HG03521 (cell line): Measurements from ENCODE around the gene SLC45A1.

Experiments used
- ATAC-seq: cut with Tn5 transposase; IDR thresholded peaks from one replicate; pipeline ENCODE4 v1.9.1; 2021; ENCODE audit warnings: mild to moderate bottlenecking, moderate library complexity; ENCODE audit not compliant: unreplicated experiment

Gene SLC45A1

DNA sequence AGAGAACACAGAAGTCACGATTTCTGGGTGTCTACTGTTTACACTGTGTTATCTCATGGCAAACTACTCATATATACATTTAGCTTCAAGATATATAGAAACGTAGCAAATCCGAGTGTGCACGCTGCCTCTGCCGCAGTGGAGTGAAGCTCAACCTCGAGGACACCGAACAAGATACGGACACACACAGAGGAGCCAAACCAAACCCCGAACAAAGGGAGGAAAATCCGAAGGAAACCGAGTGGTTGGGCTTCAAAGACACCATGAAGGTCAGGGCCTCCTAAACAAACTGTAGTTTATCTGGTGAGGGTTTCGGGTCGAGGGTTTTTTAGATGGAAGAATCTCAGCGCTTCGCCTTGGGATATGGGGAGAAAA lies 34.5 kb downstream of the SLC45A1 start:
- no peak for ATAC-seq

DNA sequence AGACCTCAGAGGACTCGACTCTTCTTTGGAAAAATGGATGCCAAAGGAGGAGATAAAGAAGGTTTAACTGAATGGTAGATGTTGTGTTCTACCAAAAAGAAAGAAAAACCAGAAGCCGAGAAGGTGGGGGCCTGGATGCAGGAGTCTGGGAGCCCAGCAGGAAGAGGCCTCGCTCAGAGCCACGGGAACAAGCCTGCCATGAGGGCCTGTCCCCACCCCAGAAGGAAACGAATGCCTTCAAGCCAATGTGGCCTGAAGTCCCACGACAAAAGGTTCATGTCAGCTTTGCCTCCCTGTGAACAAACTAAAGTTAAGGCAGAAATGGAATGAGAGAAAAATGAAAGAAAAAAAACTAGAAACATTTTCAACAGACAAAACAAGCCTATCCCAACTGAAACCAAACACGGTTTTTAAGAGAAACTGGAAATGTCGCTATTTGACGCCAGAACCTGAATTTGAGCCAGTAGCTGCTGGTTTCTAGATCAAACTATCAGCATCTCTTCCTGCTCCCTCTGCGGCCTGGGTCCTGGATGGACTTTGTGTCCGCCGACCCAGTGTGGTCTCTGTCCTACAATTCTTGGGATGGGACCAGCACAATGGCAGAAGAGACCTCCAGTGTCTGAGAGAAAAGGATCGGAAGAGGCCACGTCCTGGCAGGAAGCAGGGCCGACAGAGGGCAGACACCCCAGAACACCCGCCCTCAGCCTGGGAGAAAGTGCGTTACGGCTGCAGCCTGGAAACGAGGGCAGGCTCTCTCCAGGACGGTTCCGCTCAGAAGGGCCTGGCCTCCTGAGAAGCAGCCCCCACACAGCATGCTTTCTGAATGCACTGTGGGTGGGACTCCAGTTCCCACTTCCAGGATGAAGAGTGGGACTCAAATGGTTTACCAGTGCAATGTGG lies 35.2 kb downstream of the SLC45A1 start:
- no peak for ATAC-seq

DNA sequence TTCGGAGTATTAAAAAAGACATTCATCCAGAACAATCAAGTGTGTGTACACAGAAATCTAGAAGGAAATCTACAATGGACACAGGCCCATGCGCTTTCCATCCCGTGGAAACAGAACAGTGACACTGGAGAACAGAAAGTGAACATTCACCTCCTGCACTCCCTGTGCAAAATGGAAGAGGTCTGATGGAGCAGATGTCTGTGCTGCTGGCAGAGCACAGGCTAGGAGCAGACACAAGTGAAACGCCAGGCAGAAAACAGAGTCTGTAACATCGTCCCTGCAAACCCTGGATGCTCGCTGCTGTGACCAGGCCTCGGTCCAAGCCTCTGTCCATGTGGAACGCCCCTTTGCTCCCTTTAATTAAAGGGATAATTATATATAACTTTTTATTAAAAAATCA lies 36.1 kb downstream of the SLC45A1 start:
- no peak for ATAC-seq

GRCh38 chr1:8355439-8356255 lies 37.7 kb downstream of the SLC45A1 start:
- no peak for ATAC-seq

GRCh38 chr1:8356256-8357209 lies 38.6 kb downstream of the SLC45A1 start:
- ATAC-seq = no peak

DNA sequence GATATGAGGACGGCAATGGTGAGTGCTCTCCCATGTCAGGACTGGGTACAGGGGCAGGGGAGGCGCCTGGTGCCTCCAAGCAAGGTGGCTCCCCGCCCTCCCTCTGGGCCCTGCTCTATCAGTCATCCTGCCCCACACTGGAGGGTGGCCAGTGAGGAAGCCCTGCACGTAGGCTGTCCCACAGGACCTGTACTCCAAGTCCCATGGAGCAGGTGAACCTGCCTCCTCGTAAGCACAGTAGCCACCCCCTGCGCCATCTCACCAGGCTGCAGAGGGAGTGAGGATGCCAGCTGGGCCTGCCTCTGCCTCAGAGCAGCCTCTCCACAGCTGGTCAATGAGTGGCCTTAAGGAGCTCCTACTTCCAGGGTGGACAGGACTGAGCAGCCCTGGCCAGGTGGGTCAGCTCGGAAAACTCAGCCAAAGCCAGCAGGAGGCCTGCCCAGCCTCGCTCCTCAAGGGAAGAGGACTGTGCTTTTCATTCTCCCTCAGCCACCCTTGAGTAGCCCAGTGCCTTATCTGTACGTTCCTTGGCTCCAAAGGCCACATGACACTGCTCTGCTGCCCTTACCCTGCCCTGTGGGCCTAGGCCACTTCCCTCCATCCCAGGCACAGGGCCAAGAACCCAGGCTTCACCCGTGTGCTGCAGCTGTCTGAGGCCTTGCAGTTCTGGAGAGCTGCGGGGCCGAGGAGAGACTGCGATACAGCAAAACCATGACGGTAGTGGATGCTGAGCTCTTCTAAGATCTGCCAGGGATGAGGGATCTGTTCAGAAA lies 39.6 kb downstream of the SLC45A1 start:
- ATAC-seq = no peak

DNA sequence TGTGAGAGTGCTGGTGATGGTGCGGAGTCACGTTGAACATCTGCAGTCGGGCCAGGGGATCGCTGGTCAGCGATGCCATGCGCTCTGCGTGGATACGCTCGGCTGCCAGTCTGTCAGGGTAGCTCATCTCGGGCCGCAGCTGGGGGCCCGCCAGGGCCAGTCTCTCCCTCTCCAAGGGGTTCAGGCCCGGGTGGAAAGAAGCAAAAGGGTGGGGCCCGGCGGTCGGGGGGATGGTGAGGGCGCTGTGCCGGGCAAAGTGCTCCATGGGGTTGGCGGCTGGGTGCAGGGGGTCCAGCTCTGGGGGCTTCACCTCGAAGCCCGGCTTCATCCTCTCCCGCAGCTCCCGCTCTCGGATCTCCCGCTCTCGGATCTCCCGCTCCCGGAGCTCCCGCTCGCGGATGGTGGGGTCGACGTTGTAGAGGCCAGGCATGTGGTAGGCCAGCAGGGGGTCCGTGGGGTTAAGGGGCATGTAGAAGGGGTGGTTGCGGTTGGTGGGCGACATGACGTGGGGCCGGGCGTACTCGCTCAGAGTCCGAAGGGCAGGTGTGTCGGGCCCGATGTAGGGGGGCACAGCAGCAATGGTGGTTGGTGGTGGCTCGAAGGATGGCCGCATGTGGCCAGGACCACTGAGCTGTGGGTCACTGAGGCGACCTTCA lies 40.5 kb downstream of the SLC45A1 start:
- no peak for ATAC-seq

DNA sequence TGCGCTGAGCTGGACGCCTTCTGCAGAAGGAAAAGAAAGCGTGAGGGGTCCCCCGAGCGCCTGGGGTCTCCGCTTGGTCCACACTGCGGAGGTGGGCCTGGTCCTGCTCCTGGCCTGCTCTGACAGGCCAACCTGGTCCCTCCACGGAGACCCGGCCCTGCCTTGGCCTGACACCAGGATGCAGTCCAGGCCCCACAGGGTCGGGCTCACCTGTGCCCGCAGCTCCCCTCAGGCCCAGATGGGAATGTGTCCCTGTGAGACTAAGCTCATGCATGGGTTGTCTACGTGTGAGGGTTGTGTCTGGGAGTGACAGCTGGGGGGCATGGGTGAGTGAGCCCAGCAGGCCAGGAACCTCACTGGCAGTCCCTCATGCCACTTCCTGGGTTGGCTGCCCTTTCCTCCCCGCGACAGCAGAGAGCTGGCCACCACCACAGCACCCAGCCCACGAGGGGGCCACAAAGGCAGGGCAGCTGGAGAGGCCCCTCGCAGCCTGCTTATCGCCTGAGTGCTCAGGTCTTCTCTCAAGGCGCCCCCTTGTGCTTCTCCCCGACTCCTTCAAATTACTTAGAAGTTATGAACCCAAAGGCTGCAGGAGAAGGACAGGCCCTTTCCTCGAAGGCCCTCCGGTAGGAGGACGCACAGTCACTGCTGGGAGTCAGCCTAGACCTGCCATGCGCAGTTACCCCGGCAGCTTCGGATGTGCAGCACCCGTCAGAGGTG lies 41.1 kb downstream of the SLC45A1 start:
- ATAC-seq = no peak

- ATAC-seq = no peak
These were observed 41.9 kb downstream of the SLC45A1 start for GRCh38 chr1:8359617-8360481.

GRCh38 chr1:8360493-8361197 lies 42.7 kb downstream of the SLC45A1 start:
- ATAC-seq = no peak

DNA sequence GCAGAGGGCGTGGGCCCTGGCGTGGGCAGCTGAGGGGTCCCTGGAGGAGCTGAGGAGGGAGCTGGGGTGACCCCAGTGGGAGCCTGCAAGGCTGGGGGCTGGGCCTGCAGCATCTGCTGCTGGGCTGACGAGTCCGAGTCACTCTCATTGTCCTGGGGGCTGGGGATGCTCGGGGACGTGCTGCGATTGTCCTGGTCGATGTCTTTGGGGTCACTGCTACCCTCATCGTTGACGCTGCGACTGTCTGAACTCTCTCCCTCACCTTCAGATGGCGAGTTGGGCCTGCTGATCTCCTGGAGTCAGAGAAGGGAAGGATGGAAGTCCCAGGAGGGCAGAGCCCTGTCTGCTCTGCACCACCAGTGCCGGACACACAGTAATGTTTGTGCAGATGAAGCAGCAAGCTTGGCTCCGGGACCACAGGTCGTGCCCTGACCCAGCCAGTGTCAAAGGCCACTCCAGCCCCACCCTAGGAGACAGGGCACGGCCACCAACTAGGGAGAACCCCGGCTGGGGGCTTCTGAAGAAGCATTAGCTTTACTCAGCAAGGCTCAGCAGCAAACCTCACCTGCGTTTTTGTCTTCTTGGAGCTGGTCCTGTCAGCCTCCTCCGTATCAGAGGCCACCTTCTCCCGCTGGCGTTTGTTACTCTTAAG lies 43.4 kb downstream of the SLC45A1 start:
- ATAC-seq = no peak

DNA sequence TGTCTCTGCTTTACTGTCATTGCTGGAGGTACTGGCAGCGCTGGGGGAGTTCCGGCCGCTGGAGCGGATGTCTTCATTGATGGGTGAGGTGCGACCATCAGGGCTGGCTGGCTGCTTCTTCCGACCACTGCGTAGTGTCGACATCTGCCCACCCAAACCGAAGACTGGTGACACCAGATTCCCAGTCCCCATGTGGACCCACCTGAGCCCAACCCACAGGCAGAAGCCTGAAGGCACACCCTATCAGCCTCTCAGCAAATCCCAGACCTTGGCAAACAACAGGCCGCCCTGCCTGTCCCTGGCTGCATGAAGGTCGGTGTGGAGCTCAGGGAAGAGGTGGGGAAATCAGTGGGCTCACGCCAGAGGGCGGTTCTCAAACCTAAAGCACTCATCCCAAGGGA lies 44.8 kb downstream of the SLC45A1 start:
- ATAC-seq = no peak

- ATAC-seq = no peak
These were observed 45.4 kb downstream of the SLC45A1 start for GRCh38 chr1:8363186-8363766.

DNA sequence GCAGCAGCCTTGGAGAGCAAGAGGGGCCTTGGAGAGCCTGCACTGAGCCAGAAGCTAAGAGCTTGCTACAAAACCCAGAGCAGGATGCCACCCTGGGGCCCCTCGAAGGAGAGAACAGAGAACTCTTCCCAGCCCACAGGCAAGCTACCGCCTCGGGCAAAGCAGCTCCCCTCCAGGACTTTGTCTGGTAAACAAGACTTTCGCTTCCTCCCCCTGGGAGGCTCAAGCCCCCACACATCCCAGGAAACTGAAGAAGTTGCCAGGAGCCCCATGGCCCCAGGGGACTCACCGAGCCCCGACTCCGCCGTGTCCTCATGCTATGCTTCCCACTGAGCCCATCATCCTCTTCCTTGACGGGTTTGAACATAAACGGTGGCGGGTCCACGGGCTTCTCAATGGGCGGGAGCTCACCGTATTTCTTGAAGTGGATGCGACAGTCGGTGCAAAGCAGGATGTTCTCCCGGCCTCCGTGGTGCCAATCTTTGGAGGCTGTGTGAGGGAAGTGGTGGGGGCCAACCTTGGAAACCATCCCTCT lies 45.9 kb downstream of the SLC45A1 start:
- ATAC-seq = no peak

DNA sequence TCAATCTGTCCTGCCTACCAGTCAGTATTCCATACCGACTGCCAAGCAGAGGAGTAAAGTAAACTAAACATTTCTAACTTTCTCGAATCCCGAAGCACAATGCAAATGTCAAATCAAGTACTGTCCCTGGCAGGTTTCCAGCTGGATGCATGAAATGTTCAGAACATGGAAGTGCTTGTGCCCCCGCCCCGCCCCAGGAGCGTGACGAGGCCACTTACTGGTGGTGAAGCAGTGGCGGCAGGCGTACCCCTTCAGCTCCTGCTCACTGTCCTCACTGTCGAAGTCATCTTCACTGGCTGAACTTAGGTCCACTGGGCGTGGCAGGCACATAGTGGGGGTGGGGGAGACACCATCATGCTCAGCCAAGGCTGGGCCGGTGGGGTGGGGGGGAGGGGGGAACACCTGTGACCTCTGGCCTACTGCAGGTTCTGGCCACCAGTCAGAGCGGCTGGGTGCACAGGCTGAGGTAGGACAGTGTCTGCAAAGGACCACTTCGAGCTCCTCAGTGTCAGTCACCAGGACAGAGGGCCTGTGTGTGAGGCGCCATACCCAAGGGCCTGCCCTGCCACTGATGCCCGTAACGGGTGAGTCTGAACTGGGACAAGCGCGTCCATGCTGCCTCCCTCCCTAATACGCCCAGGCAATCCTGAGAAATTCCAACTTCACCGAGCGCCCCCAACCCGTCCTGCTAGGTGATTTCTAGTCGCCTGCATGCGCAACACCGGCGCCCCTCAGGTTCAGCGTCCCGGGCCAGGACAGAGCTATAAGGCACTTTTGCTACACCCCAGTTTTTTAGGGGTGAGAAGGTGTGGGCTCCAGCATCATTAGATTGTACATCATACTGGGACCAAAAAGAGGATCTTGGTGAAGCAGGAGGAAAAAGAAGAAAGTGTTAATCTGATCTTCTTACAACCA lies 46.9 kb downstream of the SLC45A1 start:
- ATAC-seq = no peak
